Activated CD4-positive, alpha-beta T cell treated with anti-CD3 and anti-CD28 coated beads for 24 hours (primary cell): ENCODE measurements around the gene CACNG4.

Source experiments
- DNase-seq, 2 donors: peaks; one replicate each; pipeline ENCODE4 v3.0.0-alpha.2; 2020; ENCODE audit warnings: low read depth in 2 of 2

Gene CACNG4

GRCh38 chr17:66944351-66945146 lies 20.0 kb upstream of the CACNG4 start:
- DNase-seq = no peak

- no peak for DNase-seq
Measured at GRCh38 chr17:66945147-66945835, 19.2 kb upstream of the CACNG4 start.

GRCh38 chr17:66946251-66946650 lies 18.3 kb upstream of the CACNG4 start:
- no peak for DNase-seq

DNA sequence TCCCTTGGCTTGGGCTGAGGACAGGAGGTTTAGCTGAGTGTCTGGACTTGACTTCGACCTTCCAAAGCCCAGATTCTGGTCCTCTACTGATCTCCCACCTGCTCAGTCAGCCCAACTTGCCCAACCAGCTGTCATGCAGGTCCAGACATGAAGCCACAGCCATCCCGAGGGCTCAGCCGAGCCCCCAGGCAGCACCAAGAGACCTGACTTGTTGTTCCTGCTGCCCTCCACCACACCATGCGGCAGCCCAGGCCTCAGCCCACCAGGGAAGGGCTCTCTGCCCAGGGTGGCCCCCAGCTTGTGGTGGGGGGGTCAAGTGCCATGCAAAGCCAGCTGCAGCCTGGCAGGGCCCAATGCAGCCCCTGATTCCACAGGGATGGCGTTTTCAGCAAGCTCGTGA lies 17.2 kb upstream of the CACNG4 start:
- DNase-seq = no peak

DNA sequence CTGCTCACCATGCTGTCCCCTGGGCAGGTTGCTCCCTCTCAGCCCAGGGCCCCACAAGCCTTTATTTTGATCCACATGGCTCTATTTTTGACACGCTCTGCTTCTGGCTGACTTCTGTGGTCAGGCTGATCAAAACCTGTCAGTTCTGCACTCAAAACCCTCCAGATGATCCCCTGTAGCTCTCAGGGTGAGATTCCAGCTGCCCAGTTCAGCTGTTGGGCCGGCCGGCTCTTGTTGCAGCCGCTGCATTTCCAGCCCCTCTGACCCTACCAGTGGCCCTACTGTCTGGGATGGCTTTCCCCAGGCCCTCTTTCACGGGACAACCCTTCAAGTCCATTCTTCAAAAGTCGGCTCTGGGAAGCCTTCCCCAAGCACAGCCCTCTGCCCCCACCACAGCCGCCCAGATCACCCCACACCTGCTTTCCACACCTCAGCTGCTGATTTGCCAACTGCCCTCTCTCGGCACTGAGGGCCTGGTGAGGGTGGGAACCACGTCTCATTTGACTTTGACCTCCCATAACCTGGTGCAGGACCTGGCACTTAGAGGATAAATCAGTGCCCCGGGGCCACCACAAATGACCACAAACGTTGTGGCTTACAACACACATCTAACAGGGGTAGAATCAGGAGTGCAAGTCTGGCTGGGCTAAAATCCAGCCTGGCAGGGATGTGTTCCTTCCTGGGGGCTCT lies 16.3 kb upstream of the CACNG4 start:
- no peak for DNase-seq

DNA sequence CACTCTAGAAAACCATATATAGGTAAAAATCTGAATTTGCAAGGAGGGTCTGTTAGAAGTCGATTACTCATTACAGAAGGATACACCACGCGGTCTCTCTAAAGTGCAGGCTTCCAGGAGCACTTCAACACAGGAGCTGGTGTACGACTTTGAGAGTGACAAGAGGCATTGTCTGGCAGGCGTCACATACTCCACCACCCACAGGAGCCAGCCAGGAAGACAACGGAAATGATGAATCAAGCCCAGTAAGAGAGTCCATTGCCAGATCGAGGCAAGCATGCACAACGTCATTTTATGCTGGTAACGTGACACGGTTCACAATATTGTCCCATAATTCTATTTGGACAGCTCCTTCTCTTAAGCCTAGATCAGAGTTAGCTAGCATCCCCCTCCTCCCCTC lies 15.0 kb upstream of the CACNG4 start:
- no peak for DNase-seq

DNA sequence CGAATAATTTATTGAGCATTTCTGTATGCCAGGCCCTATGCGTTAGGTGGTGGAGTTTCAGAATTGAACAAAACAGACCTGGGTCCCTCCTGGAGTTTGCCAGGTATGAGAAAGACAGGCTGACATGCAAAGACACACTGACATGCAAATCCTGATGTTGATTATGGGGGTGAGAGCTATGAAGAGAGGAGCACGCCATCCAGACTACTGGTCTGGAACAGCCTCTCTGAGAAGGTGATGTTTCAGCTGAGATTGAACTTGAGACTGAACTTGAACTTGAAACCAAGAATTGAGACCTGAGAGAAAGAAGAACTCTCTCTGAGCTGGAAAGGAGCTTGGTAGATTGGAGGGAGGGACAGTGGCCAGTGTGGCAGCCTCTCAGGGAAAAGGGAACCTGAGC lies 14.2 kb upstream of the CACNG4 start:
- no peak for DNase-seq

DNA sequence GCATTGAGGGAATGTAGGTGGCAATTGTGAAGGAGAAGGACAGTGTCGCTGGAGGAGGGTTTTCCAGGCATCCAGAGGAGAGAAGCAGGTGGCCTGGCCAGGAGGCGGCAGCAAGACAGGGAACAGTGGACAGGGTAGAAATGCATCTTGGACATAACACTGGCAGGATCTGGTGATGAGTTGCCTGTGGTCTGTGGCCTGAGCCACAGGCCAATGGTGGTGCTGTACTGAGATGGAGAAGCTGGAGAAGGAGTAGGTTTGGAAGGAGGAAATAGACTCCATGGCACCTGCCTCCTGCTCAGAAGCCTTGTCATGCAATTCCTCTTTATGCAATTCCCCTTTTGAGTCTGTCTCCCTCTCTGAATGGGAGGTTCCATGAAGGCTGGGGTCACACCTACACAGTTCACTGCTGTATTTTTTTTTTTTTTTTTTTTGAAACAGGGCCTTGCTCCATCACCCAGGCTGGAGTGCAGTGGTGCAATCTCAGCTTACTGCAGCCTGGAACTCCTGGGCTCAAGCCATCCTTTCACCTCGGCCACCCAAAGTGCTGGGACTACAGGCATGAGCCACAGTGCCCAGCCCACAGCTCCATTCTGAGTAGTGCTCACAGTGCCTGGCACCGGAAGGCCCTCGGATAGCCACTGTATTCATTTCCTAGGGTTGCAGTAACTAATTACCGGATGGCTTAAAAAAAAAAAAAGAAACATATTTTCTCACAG lies 13.5 kb upstream of the CACNG4 start:
- no peak for DNase-seq

DNA sequence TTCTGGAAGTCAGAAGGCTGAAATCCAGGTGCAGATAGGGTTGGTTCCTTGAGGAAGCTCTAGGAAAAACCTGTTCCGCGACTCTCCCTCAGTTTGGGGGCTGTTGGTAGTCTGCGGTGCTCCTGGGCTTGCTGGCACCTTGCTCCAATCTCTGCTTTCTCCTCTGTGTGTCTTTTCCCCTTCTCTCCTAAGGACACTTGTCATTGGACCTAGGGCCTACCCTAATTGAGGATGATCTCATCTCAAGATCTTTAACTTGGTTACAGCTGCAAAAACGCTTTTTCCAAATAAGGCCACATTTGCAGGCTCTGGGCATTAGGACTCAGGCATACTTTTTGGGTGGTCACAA lies 12.9 kb upstream of the CACNG4 start:
- DNase-seq = no peak

GRCh38 chr17:66952031-66952524 lies 12.4 kb upstream of the CACNG4 start:
- DNase-seq = no peak

DNA sequence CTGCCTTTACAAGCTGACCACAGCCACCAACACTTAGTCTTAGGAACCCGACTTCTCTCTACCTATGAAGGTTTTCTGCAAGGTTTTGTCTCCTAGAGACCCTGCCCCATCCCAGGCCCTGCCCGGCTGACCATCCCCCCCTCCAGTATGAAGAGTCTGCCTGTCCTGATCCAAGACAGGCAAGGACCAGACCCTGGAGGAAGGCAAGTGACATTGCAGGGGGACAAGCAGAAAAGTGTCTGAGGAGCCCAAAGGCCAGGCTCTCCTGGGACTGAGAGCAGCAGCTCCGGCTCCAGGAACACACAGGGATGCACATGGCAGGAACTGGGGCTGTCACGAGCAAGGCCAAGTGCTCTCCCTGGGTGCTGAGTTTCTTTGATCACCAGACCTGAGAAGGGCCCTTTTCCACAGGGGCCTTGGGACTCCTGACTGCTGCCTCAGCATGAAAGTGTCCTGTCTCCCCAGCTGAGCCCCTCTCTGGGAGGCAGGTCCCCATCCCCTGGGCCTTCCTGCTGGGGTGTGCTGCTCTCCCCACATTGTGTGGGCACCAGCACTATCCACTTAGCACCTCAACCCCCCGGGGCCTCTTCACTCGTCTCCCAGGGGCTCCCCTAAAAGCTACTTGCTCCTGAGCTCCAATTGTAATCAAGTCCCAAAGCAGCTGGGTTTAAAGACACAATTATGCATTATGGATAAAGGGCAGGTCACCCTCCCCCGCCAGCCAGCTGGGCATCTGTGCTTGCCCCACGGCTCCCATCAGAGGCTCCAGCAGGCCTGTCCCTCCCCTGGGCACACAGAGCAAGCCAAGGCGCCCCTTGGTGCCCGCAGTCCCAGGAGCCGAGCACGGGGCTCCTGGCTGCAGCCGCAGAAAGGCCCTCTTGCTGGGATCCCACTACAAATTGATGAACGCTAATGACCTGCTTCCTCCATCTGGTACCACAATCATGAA lies 11.6 kb upstream of the CACNG4 start:
- DNase-seq = no peak

GRCh38 chr17:66953630-66954020 lies 10.9 kb upstream of the CACNG4 start:
- DNase-seq = no peak

DNA sequence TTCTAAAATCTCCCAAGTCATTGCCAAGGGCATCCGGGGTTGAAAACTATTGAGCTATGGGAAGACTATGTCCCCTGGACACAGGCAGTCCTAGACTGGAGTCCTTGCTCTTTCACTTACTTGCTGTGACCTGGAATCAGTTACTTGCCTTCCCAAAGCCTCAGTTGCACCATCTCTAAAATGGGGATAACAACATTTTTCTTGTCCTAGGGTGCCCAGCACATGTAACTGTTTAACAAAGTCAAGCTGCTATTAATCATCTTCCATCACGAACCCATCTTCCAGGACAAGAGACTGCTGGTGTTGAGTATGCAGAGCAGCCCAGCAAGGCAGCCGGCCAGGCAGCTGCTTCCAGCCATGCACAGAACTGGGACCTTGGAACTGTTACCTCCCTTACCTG lies 9.9 kb upstream of the CACNG4 start:
- DNase-seq = no peak

- no peak for DNase-seq
Measured at GRCh38 chr17:66955821-66956220, 8.7 kb upstream of the CACNG4 start.

GRCh38 chr17:66956941-66957340 lies 7.6 kb upstream of the CACNG4 start:
- DNase-seq = no peak

DNA sequence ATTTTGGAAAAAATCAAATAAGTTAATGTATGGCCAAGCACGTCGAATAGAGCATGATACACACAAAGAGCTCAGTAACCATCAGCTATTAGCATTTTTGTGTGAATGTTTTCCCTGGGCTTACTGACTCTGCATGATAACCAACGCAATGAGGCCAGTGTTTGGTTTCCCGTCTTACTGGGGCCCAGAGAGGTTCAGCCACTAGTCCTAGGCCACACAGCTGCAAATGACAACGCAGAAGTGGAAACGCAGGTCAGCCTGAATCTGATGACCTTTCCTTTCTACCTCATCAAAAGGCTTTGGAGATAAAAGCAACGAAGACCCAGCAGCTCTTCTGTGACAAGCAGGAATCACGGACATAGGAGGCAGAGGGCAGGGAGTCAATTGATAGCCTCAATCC lies 7.2 kb upstream of the CACNG4 start:
- no peak for DNase-seq

DNA sequence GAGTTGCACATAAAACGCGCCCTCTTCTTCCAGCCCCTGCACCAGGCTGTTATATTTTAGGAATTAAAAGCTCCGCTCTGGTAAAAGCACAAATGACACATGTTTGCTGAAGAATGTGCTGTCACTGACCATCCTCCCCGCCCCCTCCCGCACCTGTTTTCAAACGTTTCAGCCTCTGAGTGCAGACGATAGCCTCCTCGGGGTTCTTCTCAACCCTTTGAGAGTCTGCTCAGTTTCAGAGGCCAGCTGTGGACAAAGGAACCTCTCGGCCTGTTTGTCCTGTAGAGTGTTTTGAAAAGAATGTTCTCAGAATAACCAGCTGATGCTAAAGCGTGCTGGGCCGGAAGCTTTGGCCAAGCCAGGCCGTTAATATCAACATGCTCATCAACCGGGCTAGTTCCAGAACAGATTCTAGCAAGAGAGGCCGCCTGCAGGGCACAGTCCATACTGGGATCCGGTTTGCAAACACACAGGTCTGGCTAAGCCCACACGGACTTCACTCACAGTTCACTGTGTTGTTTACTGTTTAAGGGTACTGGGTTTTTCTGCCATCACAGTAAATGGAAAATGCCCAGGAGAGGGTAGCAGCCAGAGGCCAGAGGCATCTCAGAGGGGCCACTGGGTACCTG lies 6.4 kb upstream of the CACNG4 start:
- DNase-seq = no peak

DNA sequence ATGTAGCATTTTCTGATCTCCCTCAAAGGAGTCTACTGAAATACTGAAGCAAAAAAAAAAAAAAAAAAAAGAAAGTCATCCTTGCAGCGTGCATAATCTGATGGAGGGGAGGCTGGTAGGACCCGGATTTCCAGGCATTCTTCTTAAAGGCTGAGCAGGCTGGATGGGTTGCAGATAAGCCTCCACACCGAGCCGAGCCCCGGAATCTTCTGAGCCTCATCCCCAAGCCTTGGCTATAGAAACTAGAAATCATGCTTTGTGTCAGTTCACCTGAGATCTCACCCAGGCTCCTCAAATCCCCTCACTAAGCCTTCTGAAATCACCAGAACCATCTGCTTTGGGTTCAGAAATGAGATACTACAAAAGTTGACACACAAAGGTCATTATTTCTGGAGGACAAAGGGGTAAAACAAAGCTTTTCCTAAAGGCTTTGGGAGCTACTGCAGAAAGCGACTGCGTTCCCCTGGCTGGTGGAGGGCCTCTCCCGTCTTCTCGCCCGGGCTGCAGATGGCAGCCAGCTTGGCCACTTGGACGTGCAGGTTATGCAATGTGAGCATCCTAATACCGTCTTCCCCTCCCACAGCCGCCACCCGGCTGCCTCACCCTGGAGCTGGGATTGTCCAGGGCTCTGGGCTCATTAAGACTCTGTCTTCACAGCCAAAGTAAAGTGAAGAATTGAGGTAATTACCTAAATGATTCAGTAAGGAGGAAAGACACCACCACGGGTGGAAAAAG lies 4.7 kb upstream of the CACNG4 start:
- DNase-seq = no peak

GRCh38 chr17:66960613-66961012 lies 3.9 kb upstream of the CACNG4 start:
- DNase-seq = no peak

GRCh38 chr17:66963521-66963908 lies 992 bp upstream of the CACNG4 start:
- no peak for DNase-seq
